Endodermal cell (in vitro differentiated cells): Measurements from ENCODE around the gene MRPL45. TPM values are rescaled to one million over a fixed set of nuclear protein-coding genes. Genes with fewer than 3 reads are reported as not detected.

Experiments used
- DNase-seq: peaks from one replicate; pipeline ENCODE4 v3.0.0-alpha.2; 2017
- H3K27ac ChIP-seq: 2 replicates; pipeline ENCODE4 v1.5.1; 2013; ENCODE audit warnings: mild to moderate bottlenecking, low read depth, low read length, moderate library complexity
- H3K27me3 ChIP-seq: 2 replicates; pipeline ENCODE4 v1.6.1; 2013; ENCODE audit warnings: mild to moderate bottlenecking, low read length, moderate library complexity; ENCODE audit not compliant: insufficient read depth, control insufficient read depth, poor library complexity, severe bottlenecking
- H3K36me3 ChIP-seq: 2 replicates; pipeline ENCODE4 v1.7.0; 2013; ENCODE audit warnings: mild to moderate bottlenecking, low read length, moderate library complexity; ENCODE audit not compliant: control insufficient read depth, insufficient read depth
- H3K4me1 ChIP-seq: one replicate; pipeline ENCODE4 v1.7.0; 2013; ENCODE audit warnings: low read length; ENCODE audit not compliant: control insufficient read depth, insufficient read depth
- H3K4me3 ChIP-seq: 2 replicates; pipeline ENCODE4 v1.5.1; 2013; ENCODE audit warnings: mild to moderate bottlenecking, low read length, moderate library complexity
- H3K9ac ChIP-seq: 2 replicates; pipeline ENCODE4 v1.6.1; 2013; ENCODE audit warnings: mild to moderate bottlenecking, low read length, moderate library complexity; ENCODE audit not compliant: poor library complexity, severe bottlenecking; ENCODE audit errors: extremely low read depth
- H3K9me3 ChIP-seq: 2 replicates; pipeline ENCODE4 v1.6.1; 2013; ENCODE audit warnings: mild to moderate bottlenecking, low read length, moderate library complexity; ENCODE audit not compliant: control insufficient read depth
- H3K27ac Mint-ChIP-seq: 2 replicates; pipeline ENCODE4 v1.8.0; 2020; ENCODE audit warnings: mixed read lengths
- H3K27me3 Mint-ChIP-seq: 2 replicates; pipeline ENCODE4 v1.8.0; 2021; ENCODE audit warnings: mild to moderate bottlenecking, mixed read lengths; ENCODE audit not compliant: insufficient read depth
- H3K36me3 Mint-ChIP-seq: 2 replicates; pipeline ENCODE4 v1.8.0; 2020; ENCODE audit warnings: low read depth, mixed read lengths
- H3K4me1 Mint-ChIP-seq: 2 replicates; pipeline ENCODE4 v1.8.0; 2020; ENCODE audit warnings: mixed read lengths
- H3K4me3 Mint-ChIP-seq: 2 replicates; pipeline ENCODE4 v1.8.0; 2020; ENCODE audit warnings: mild to moderate bottlenecking, moderate library complexity, mixed read lengths
- H3K9me3 Mint-ChIP-seq: 2 replicates; pipeline ENCODE4 v1.8.0; 2020; ENCODE audit warnings: mild to moderate bottlenecking, mixed read lengths
- CTCF ChIP-seq: fragments of 200-600 bp; sonication (generic); conservative IDR thresholded peaks from 2 replicates; pipeline ENCODE4 v1.5.0; 2021; ENCODE audit warnings: antibody characterized with exemption, mild to moderate bottlenecking
- WGBS, 2 experiments: methylation state at CpG; one replicate each; pipeline versions ENCODE4 v1.1.5 to v1.1.7; 2013; ENCODE audit warnings: missing lambda C conversion rate in 2 of 2, mixed read lengths in 1 of 2; ENCODE audit not compliant: insufficient coverage in 1 of 2, insufficient read length in 1 of 2; 5-methylcytosine and 5-hydroxymethylcytosine counted together
- total RNA-seq, 2 donors: library from RNA; stranded (reverse); fragmentation: NEBNext Ultra II Directional in 1 of 2; extraction: Animal tissue kit (Norgen Biotek cat#: 25700) in 1 of 2; gene quantifications; 2 replicates in 1 of 2; 3 replicates in 1 of 2; pipeline ENCODE4 v1.2.1, GENCODE V29; 2021

Gene MRPL45
- total RNA-seq, 2 donors from 2014 or later, result 48.8 to 51.9 TPM

GRCh38 chr17:38342886-38343607, 46.1 kb downstream of the MRPL45 start:
- Mint-ChIP-seq H3K4me1 (peaks cover 10% of the 10 kb centered on the region), H3K9me3 (no peaks in the 10 kb centered on the region), H3K36me3 (no peaks in the 10 kb centered on the region), H3K27ac (no peak overlapping the region), H3K27me3 (no peaks in the 10 kb centered on the region), H3K4me3 (no peak overlapping the region)
- no peaks in the 10 kb centered on the region for H3K9me3 ChIP-seq
- H3K27ac ChIP-seq, result no peak overlapping the region
- H3K27me3 ChIP-seq, result no peaks in the 10 kb centered on the region
- no peak for TF ChIP-seq CTCF
- no peak overlapping the region for H3K9ac ChIP-seq
- H3K4me3 ChIP-seq, result no peak overlapping the region
- 93 to 95% methylated on average over 11 to 18 of the region's 18 CpGs for WGBS, 2 experiments
- peaks cover 5% of the 10 kb centered on the region for H3K4me1 ChIP-seq
- no peaks in the 10 kb centered on the region for H3K36me3 ChIP-seq
- DNase-seq, result no peak

GRCh38 chr17:38343608-38344419, 46.8 kb downstream of the MRPL45 start, which contains the start of gene GPR179:
Gene GPR179 (minus strand): TSS chr17:38343956. CDS start chr17:38343789, 167 bp downstream.
- Histone ChIP-seq H3K27me3 (no peaks in the 10 kb centered on the region), H3K9me3 (no peaks in the 10 kb centered on the region), H3K4me1 (peaks cover 5% of the 10 kb centered on the region), H3K36me3 (no peaks in the 10 kb centered on the region), H3K27ac (no peak within 1 kb of the TSS), H3K9ac (no peak within 1 kb of the TSS), H3K4me3 (no peak within 1 kb of the TSS)
- H3K4me1 Mint-ChIP-seq, result peaks cover 10% of the 10 kb centered on the region
- H3K4me3 Mint-ChIP-seq, result no peak within 1 kb of the TSS
- H3K9me3 Mint-ChIP-seq, result no peaks in the 10 kb centered on the region
- H3K27me3 Mint-ChIP-seq, result no peaks in the 10 kb centered on the region
- no peak within 1 kb of the TSS for H3K27ac Mint-ChIP-seq
- no peak for DNase-seq
- TF ChIP-seq CTCF, result no peak
- 87 to 88% methylated on average over 9 to 17 of the region's 18 CpGs for WGBS, 2 experiments
- H3K36me3 Mint-ChIP-seq, result no peaks in the 10 kb centered on the region

DNA sequence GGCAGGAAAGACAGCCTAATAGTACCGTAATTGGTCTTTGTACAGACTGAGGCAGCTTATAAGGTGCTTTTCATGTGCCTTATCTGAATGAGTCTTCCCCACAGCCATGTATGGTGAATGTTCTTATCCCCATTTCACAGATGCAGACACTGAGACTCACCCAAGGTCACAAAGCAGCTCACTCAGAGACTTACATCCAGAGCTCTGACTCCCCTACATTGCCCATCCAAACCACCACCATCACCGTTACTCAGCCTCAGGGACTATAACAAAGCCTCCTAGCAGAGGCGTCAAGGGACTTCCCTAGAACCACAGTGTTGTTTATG, 47.4 kb downstream of the MRPL45 start:
- H3K4me1 ChIP-seq, result peaks cover 5% of the 10 kb centered on the region
- no peaks in the 10 kb centered on the region for H3K9me3 ChIP-seq
- H3K36me3 ChIP-seq, result no peaks in the 10 kb centered on the region
- 93 to 100% methylated on average over 1 to 3 of the region's 3 CpGs for WGBS, 2 experiments
- H3K27ac Mint-ChIP-seq, result no peak overlapping the region
- no peak overlapping the region for H3K9ac ChIP-seq
- no peak overlapping the region for H3K4me3 ChIP-seq
- no peak overlapping the region for H3K4me3 Mint-ChIP-seq
- H3K27me3 Mint-ChIP-seq, result no peaks in the 10 kb centered on the region
- H3K27me3 ChIP-seq, result no peaks in the 10 kb centered on the region
- TF ChIP-seq CTCF, result no peak
- no peak for DNase-seq
- no peaks in the 10 kb centered on the region for H3K9me3 Mint-ChIP-seq
- no peaks in the 10 kb centered on the region for H3K36me3 Mint-ChIP-seq
- H3K27ac ChIP-seq, result no peak overlapping the region
- peaks cover 12% of the 10 kb centered on the region for H3K4me1 Mint-ChIP-seq
